C4-2B (cell line): ENCODE data around the gene ERP44.

Experiments
- H3K27ac ChIP-seq: fragments of 450-650 bp; 2 replicates; pipeline ENCODE4 v1.5.1; 2017
- CTCF ChIP-seq: fragments of 450-650 bp; conservative IDR thresholded peaks from 2 replicates; pipeline ENCODE4 v1.5.1; 2017; ENCODE audit warnings: mild to moderate bottlenecking
- ZFX ChIP-seq: fragments of 450-650 bp; IDR thresholded peaks from 2 replicates; pipeline ENCODE4 v1.6.1; 2017

The ERP44 gene

GRCh38 chr9:100030548-100030947 lies 68.3 kb downstream of the ERP44 start:
- no peak for TF ChIP-seq ZFX
- no peak for TF ChIP-seq CTCF
- no peak overlapping the region for H3K27ac ChIP-seq

- H3K27ac ChIP-seq, result no peak overlapping the region
- no peak for TF ChIP-seq CTCF
- TF ChIP-seq ZFX, result no peak
Observed at GRCh38 chr9:100029251-100029650, 69.5 kb downstream of the ERP44 start.

DNA sequence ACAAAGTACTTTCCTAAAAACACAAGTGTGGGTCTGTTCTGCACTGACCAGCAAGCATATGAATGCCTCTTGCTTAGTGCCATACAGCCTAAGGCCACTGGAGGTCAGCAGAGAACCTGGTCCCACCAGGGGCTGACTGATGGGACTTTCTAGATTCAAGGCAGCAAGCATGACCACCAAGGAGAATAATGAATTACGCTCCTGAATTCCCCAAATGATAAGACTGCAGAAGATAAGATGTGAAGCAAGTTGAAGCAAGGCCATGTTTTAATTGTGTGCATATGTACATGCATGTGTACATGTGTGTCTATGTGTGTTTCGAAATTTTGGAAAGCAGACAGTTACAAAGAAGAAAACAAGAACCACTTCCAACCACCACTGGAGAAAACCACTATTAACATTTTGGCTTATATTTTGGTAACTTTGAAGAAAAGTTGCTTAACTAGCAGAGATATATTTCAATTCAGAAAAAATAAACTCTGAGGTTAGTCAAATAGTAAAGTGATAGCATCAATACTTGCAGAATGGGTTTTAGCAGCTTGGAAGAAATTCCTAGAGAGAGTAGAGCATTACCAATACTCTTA lies 70.5 kb downstream of the ERP44 start:
- H3K27ac ChIP-seq, result no peak overlapping the region
- TF ChIP-seq ZFX, result no peak
- TF ChIP-seq CTCF, result peak; percentile 97

DNA sequence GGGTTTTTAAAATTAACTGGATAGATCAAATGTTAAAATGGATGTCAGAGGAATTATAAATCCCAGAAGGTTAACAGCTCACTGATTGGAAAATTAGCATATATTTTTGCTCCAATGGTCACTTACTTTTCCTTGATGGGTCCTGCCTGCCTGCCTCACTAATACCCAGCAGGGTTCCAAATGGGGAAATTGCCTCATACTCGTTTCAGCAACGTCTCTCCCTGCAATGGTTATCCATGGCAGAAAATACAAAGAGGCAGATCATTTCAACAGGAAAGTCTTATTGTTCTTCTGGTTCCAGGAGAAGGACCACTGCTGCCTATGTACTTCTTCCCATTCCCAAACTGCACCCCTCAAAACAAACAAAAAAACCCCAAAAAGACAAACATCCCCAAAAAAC lies 71.3 kb downstream of the ERP44 start:
- TF ChIP-seq CTCF, result no peak
- no peak for TF ChIP-seq ZFX
- H3K27ac ChIP-seq, result no peak overlapping the region

DNA sequence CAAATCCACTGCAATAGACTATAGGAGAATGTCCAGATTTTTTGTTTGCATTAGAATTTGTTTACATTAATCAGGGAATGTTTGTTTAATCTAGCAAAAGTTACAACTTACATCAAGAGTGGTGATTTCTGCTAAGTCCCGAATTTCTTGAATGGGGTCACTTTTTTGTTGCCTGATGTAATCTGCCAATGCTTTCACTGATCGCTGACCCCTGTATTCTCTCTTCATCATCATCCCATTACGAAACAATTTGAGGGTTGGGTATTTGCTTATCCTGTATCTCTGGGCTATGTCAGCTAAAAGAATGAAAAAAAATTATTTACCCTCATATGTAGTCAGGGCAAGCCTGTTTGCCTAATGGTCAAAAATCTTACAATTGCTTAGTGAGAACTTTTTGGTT lies 76.9 kb downstream of the ERP44 start:
- H3K27ac ChIP-seq, result no peak overlapping the region

DNA sequence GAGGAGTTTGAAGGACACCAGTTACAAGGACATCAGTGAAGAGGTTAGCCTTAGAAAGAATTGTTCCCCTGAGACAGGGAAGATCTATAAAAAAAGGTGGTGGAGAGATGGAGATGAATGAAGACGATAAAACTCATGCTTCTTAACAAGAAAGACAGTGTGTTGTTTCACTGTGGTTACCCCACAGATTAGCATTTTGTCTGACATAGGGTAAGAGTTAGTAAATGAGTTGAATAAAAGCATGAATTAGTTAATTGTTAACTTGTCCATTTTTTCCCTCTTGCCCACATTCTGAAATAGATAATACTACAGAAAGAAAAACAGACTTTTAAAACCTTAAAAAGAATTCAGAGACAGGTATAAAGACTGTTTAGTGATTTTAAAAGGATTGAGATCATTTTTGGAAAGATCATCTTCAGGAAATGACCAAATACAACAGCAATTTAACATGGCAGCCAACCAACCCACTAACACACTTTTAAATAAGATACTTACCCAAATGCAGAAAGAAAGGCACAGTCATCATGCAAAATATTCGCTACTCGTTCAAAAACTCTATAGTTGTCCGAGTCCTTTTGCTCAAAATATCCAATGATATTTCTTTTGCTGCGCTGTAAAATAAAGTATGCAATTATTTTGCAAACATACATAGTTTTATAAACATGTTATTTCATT lies 78.5 kb downstream of the ERP44 start:
- H3K27ac ChIP-seq, result no peak overlapping the region
- TF ChIP-seq CTCF, result no peak
- TF ChIP-seq ZFX, result no peak

More for the DNA sequence above, 76.9 kb downstream of the ERP44 start:
- TF ChIP-seq CTCF, result no peak
- no peak for TF ChIP-seq ZFX

- H3K27ac ChIP-seq, result no peak overlapping the region
- TF ChIP-seq ZFX (no peak), CTCF (no peak)
Observed at GRCh38 chr9:100019541-100019940, 79.3 kb downstream of the ERP44 start.
